Measurements from ENCODE around the gene KIRREL1. TPM values are rescaled to one million over a fixed set of nuclear protein-coding genes. Genes with fewer than 3 reads are reported as not detected.

Gene KIRREL1
- total RNA-seq (ENCODE audit: unreplicated experiment) = 66.8 TPM
- long read RNA-seq = 0 reads

DNA sequence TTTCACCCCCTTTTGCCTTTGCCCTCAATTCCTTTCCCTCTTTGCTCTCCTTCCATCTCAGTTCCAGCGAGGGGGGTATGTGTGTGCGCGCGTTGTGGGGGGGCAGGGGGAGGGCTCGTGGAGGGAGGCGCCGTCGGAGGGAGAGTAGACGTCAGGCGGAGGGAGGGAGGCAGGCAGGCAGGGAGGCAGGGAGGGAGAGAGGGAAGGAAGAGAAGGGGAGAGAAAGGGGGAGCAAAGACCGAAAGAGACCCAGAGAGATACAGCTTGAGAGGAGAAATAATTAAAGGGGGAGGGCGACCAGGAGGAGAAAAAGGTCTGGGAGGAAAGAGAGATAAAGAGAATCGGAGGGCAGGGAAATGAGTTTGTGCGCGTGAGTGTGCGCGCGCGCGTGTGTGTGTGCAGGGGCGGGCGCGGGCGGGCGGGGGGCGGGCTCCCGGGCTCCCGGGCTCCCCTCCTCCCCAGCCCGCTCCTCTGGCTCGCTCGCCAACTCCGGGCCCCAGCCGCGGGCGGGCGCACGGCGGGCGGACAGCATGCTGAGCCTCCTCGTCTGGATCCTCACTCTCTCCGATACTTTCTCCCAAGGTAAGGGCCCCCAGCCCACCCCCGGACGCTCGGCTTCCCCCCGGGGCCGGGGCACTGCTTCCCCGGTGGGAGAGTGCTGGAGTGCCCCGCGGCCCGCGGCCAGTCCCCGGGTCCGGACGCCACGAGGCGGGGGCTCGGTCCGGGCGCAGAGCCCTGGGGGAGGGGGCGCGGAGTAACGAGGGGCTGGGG lies at the start of gene KIRREL1:
Gene KIRREL1 (plus strand): TSS at position 499 of the 771 bp plus-strand sequence. CDS start 32 bp downstream, at position 531.
- TF ChIP-seq, protein P1, sequence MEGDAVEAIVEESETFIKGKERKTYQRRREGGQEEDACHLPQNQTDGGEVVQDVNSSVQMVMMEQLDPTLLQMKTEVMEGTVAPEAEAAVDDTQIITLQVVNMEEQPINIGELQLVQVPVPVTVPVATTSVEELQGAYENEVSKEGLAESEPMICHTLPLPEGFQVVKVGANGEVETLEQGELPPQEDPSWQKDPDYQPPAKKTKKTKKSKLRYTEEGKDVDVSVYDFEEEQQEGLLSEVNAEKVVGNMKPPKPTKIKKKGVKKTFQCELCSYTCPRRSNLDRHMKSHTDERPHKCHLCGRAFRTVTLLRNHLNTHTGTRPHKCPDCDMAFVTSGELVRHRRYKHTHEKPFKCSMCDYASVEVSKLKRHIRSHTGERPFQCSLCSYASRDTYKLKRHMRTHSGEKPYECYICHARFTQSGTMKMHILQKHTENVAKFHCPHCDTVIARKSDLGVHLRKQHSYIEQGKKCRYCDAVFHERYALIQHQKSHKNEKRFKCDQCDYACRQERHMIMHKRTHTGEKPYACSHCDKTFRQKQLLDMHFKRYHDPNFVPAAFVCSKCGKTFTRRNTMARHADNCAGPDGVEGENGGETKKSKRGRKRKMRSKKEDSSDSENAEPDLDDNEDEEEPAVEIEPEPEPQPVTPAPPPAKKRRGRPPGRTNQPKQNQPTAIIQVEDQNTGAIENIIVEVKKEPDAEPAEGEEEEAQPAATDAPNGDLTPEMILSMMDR (IDR thresholded peaks at IDR 0.05; ENCODE audit: unreplicated experiment) = no peak
- H3K4me3 Mint-ChIP-seq (ENCODE audit: unreplicated experiment) = peak within 1 kb of the TSS; percentile 95
- H3K36me3 Mint-ChIP-seq (ENCODE audit: low read depth, unreplicated experiment) = peaks cover 5% of the 10 kb centered on the region
- peaks cover 41% of the 10 kb centered on the region for H3K4me1 Mint-ChIP-seq (ENCODE audit: unreplicated experiment)
- peak within 1 kb of the TSS; percentile 72 for H3K27ac Mint-ChIP-seq (ENCODE audit: unreplicated experiment)
- H3K9me3 Mint-ChIP-seq (ENCODE audit: unreplicated experiment) = no peaks in the 10 kb centered on the region
- peak; percentile 59 for DNase-seq (ENCODE audit: low spot score)
- peaks cover 19% of the 10 kb centered on the region for H3K27me3 Mint-ChIP-seq (ENCODE audit: unreplicated experiment)

DNA sequence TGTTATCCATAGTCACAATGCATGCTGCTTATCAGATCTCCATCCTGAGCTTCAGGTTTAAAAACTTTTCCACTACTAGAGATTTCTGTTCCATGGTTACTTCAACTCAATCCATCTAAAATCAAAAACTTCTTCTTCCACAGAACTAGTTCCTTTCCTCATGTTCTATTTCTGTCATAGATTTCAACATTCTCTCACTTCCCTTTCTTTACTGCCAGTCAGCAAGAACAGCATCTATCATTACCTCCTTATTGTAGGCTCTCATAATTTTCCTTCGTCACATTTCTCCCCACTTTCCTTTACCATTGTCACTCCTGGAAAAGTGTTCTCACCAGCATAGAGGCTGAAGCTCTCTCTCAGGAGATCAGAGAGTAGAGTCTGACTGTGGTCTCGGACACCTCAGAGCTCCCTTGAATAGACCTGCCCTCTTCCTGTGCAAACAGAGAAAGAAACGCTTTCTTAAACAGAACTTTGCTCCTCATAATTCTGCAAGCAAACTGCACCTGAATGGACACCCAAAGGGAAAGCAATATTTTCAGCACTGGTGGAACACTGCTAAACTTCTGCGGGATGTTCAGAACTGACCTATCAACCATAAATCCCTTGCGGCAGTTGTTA lies 48.7 kb upstream of the KIRREL1 start:
- no peaks in the 10 kb centered on the region for H3K4me1 Mint-ChIP-seq (ENCODE audit: unreplicated experiment)
- no peak overlapping the region for H3K4me3 Mint-ChIP-seq (ENCODE audit: unreplicated experiment)
- H3K27ac Mint-ChIP-seq (ENCODE audit: unreplicated experiment) = no peak overlapping the region
- no peaks in the 10 kb centered on the region for H3K36me3 Mint-ChIP-seq (ENCODE audit: low read depth, unreplicated experiment)
- DNase-seq (ENCODE audit: low spot score) = no peak
- TF ChIP-seq, protein P1 (IDR thresholded peaks at IDR 0.05; ENCODE audit: unreplicated experiment) = no peak
- H3K9me3 Mint-ChIP-seq (ENCODE audit: unreplicated experiment) = no peaks in the 10 kb centered on the region
- H3K27me3 Mint-ChIP-seq (ENCODE audit: unreplicated experiment) = no peaks in the 10 kb centered on the region

DNA sequence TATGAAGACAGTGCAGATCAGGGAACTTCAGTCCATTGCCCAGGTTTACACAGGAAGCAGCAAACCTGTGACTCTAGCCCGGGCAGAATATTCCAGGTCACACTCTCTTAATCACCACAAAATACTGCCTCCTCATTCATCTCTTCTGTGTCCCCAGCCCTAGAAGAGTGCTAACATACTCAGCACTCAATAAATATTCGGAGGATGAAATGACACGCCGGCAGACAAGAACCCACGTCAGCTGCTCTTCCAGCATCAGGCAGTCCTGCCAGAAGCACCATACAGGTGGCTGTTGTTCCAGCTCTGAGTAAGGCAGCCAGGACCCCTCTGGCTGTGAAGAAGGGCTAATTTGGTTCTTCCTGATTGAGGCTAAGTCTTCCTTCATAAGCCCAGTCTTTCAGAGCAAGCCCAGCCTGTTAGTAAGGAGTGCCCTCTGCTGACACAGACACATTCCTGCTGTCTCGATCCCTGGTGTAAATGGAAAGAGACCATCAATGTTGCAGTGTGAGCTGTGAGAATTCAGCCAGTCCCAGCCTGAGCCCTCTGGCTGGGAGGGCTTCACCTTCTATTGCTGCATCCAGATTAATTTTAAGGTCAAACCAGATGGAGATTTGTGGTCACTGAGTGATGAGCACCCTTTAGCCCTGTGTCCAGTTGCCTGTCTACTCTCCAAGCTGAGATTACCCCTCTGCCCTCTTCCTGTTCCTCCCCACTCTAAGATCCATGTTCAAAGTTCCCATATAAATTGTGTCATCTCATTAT lies 45.0 kb upstream of the KIRREL1 start:
- H3K27me3 Mint-ChIP-seq (ENCODE audit: unreplicated experiment) = peaks cover 5% of the 10 kb centered on the region
- no peak overlapping the region for H3K4me3 Mint-ChIP-seq (ENCODE audit: unreplicated experiment)
- H3K9me3 Mint-ChIP-seq (ENCODE audit: unreplicated experiment) = no peaks in the 10 kb centered on the region
- H3K36me3 Mint-ChIP-seq (ENCODE audit: low read depth, unreplicated experiment) = no peaks in the 10 kb centered on the region
- DNase-seq (ENCODE audit: low spot score) = peak; percentile 38
- H3K27ac Mint-ChIP-seq (ENCODE audit: unreplicated experiment) = no peak overlapping the region
- peaks cover 9% of the 10 kb centered on the region for H3K4me1 Mint-ChIP-seq (ENCODE audit: unreplicated experiment)
- TF ChIP-seq, protein P1 (IDR thresholded peaks at IDR 0.05; ENCODE audit: unreplicated experiment) = no peak

DNA sequence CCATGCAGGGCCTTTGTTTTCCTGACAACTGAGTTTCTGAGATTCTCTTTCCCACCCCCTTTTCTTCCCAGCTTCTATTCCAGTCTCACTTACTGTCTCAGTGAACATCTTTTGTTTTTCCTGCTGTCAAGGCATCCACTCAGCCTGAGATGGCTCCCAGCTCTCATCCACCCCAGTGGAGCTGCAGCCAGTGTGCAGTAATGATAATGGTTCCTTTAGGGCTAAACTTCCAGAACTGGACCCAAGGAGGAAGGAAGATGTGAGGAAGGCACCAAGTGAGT lies 44.4 kb upstream of the KIRREL1 start:
- H3K4me1 Mint-ChIP-seq (ENCODE audit: unreplicated experiment) = peaks cover 9% of the 10 kb centered on the region
- DNase-seq (ENCODE audit: low spot score) = no peak
- H3K27ac Mint-ChIP-seq (ENCODE audit: unreplicated experiment) = no peak overlapping the region
- peaks cover 5% of the 10 kb centered on the region for H3K27me3 Mint-ChIP-seq (ENCODE audit: unreplicated experiment)
- no peaks in the 10 kb centered on the region for H3K9me3 Mint-ChIP-seq (ENCODE audit: unreplicated experiment)
- H3K4me3 Mint-ChIP-seq (ENCODE audit: unreplicated experiment) = no peak overlapping the region
- H3K36me3 Mint-ChIP-seq (ENCODE audit: low read depth, unreplicated experiment) = no peaks in the 10 kb centered on the region
- TF ChIP-seq, protein P1 (IDR thresholded peaks at IDR 0.05; ENCODE audit: unreplicated experiment) = no peak
